D721Med (cell line): ENCODE data around the gene DYRK3.
A peak's percentile ranks its signal among the peaks of the same experiment; 100 is the strongest.

Experiments
- DNase-seq: peaks from one replicate; pipeline ENCODE4 v3.0.0; 2011; ENCODE audit warnings: low spot score; ENCODE audit not compliant: insufficient read length
- FAIRE-seq: peaks from 2 replicates; lab custom pipeline; 2011; peaks lifted over from hg19 to GRCh38; lab: Jason Lieb, UNC
- TF ChIP-seq, protein P1 (sequence below): IDR thresholded peaks from 2 replicates; pipeline ENCODE4 v1.5.1; 2012; ENCODE audit warnings: mild to moderate bottlenecking, control low read depth; ENCODE audit not compliant: insufficient read depth; ENCODE audit errors: missing control alignments

Gene DYRK3

GRCh38 chr1:206635080-206635977 lies at the start of gene DYRK3:
Gene DYRK3, plus strand, starts transcription at chr1:206635536. Its CDS starts 168 bp downstream, at chr1:206635704.
- FAIRE-seq, result no peak
- TF ChIP-seq, protein P1, sequence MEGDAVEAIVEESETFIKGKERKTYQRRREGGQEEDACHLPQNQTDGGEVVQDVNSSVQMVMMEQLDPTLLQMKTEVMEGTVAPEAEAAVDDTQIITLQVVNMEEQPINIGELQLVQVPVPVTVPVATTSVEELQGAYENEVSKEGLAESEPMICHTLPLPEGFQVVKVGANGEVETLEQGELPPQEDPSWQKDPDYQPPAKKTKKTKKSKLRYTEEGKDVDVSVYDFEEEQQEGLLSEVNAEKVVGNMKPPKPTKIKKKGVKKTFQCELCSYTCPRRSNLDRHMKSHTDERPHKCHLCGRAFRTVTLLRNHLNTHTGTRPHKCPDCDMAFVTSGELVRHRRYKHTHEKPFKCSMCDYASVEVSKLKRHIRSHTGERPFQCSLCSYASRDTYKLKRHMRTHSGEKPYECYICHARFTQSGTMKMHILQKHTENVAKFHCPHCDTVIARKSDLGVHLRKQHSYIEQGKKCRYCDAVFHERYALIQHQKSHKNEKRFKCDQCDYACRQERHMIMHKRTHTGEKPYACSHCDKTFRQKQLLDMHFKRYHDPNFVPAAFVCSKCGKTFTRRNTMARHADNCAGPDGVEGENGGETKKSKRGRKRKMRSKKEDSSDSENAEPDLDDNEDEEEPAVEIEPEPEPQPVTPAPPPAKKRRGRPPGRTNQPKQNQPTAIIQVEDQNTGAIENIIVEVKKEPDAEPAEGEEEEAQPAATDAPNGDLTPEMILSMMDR, result no peak
- DNase-seq, result peak; percentile 84

GRCh38 chr1:206586501-206587445 lies 48.6 kb upstream of the DYRK3 start:
- no peak for DNase-seq
- TF ChIP-seq, protein P1, result no peak
- no peak for FAIRE-seq

GRCh38 chr1:206587904-206588303 lies 47.4 kb upstream of the DYRK3 start:
- FAIRE-seq (no peak), DNase-seq (no peak)
- TF ChIP-seq, protein P1, result no peak

DNA sequence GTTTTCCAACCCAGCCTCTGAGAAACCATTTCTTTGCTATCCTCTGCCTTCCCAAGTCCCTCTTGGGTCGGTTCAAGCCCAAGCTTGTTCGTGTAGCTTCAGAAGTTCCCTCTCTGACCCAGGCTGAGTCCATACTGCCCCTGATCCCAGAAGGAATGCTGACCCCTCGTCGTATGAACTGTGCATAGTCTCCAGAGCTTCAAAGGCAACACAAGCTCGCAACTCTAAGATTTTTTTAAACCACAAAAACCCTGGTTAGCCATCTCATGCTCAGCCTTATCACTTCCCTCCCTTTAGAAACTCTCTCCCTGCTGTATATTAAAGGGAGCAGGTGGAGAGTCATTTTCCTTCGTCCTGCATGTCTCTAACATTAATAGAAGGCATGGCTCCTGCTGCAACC lies 46.8 kb upstream of the DYRK3 start:
- no peak for DNase-seq
- TF ChIP-seq, protein P1, result no peak
- no peak for FAIRE-seq

DNA sequence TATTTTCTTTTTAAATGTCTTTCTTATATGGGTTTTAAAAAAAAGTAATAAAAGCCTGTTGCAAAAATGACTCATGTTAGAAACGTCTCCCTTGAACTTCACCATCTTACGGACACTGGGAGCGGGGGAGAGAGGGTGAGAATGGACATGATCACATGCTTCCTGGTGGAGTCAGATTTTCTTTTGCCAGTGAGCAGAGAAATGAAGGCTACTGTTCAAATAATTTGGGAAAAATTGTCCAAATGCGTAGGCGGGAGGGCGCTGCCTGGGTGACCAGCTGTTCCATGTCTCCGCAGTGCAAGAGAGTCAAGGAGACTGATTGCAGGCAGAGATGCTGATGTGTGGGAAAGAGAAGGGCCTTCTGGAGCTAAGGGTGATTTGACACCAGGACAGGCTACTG lies 46.1 kb upstream of the DYRK3 start:
- no peak for DNase-seq
- TF ChIP-seq, protein P1, result no peak
- no peak for FAIRE-seq

DNA sequence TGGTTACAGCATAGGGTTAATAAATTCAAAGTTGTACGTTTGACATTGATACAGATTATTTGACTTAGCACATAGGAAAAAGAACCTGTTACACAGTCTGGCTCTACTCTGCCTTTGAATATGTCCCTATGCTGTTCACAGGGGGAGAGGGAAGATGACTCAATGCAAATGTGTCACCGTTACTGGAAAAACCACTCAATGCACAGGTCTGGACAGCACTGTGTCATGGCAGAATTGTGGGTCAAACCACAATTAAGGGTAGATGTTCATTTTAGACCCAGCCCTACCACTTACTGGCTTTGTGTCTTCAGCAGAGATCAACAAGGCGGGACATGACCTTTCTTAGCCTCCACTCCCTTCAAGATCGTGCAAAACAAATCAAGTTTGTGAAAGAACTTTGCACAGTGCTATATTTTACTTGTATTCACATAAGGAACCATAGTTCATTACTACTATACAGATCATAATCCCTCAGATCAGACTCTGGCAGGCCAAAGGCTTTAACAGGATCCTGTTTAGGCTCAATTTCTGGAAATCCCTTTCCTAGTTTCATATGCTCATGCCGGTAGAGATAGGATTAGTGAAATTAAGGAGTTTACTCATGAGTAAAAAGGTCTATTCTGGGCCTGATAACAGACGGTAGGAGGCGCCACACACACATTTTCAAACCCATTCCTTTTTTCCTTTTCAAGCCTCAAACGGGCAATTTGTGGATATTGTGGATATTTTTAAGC lies 45.1 kb upstream of the DYRK3 start:
- DNase-seq, result no peak
- TF ChIP-seq, protein P1, result peak; percentile 40

More for the DNA sequence above, 45.1 kb upstream of the DYRK3 start:
- FAIRE-seq, result no peak
